Measurements from ENCODE around the gene PRKCZ. TPM values are rescaled to one million over a fixed set of nuclear protein-coding genes. Genes with fewer than 3 reads are reported as not detected.

The PRKCZ gene
- total RNA-seq, 1 experiment from 2014 or later, result not detected

DNA sequence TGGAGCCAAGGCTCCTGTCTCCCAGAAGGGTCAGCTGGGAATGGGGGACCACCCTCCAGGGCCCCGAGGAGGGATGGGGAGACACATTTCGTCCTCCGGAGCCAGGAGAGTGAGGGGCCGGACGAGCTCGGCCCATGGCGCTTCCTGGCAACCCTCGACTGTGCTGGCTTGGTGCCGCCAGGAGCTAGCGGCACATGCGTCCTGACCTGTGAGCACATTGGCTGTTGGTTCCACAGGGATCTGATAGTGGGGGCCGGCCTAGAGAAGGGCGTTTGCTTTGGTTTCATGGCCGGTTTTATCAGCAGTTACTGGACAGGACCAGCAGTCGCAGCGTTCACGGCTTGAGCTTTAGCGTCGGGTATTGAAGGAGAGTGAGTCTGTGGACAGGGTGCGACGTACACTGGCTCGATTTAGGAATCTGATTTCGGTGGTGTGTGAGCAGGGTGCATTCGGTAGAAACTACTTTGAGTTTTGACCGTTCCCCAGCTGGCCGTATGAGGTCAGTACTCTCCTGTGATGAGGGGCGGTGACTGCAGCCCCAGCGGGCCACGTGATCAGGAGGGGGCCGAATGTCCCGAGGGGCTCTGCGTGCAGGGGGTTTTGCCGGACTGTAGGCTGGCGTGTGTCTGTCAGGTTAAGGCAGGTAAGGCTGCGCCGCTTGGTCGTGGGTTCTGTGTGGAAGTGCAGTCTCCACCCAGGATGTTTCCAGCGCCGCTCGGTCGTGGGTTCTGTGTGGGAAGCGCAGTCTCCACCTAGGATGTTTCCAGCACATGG, 125.7 kb downstream of the PRKCZ start:
- no peak for DNase-seq (ENCODE audit: low read depth)

- no peak for DNase-seq (ENCODE audit: low read depth)
Observed at GRCh38 chr1:2176615-2177014, 126.4 kb downstream of the PRKCZ start.

- no peak for DNase-seq (ENCODE audit: low read depth)
Observed at GRCh38 chr1:2177541-2177940, 127.3 kb downstream of the PRKCZ start.

DNA sequence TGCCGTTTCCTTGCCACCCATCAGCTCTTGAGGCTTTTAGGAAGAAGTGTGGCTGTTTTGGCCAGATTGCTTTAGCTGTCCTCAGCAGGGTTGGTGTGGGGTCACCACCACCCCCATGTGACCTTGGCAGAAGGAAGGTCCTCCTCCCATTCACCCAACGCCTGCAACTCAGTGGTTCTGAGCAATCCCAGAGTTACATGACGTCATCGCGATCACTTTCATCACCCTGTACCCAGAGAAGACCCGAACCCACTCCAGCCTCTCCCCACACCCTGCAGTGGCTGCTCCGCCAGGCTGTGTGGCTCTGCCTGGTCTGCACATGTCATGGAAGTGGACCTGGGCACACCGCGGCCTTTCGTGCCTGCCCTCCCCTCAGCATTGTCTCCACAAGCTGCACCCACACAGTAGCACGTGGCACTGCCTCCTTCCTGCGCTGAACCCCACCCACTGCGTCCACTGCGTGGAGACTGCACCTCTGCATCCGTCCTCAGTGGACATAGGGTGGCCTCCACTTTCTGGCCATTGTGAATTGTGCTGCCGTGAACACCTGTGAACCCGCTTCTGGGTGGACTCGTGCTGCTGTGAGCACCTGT, 127.8 kb downstream of the PRKCZ start:
- no peak for DNase-seq (ENCODE audit: low read depth)

DNA sequence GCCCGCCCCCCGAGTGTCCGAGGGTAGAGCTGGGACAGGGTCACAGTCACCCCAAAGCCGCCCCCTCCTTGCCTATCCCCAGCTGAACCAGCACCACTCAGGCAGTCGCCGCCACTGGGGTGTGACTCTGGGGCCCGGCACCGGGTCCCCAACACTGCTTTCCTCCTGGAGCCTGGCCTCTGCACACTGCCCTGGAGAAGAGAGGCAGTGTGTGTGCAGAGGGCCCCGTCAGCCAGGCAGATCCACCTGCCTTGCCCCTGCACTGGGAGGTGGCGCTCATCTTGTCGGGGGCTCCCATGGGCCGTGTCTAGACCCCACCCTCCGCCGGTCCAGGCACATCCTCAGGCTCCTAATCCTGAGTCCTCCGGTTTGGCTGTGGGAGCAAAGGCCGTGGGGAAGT, 128.7 kb downstream of the PRKCZ start:
- DNase-seq (ENCODE audit: low read depth), result no peak

DNA sequence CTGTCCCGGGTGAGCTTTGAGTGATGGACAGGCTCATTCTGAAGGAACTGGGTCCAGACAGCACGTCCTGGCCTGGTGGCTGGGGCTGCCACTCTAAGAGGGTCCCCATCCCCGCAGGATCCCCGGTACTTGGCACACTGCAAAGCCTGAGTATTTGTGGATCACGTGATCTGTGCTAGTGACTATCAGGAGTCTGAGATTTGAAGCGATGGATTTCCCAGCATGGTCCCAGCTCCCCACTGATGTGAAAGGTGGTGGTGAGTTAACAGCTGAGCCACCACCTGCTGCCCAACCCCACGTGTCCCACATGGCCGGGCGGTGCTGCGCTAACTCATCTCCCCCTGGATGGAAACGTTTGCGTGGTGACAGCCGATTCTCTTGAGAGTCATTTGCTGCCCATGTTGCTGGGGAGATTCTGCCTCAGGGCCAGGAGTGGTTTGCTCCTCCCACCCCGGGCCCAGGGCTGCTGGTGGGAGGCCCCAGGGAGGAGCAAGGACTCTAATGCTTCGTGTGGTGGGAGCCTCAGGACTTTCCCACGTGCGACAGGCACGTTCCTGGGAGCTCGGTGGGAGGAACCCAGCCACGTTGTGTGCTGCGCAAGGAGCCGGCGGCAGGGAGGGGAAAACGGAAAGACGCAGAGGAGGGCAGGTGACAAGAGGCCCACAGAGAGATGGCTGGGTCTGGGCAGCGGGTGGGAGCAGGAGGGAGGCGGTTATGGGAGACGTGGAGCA, 129.2 kb downstream of the PRKCZ start:
- no peak for DNase-seq (ENCODE audit: low read depth)

- peak; percentile 88 for DNase-seq (ENCODE audit: low read depth)
Observed at GRCh38 chr1:2180297-2181245, 130.4 kb downstream of the PRKCZ start.

DNA sequence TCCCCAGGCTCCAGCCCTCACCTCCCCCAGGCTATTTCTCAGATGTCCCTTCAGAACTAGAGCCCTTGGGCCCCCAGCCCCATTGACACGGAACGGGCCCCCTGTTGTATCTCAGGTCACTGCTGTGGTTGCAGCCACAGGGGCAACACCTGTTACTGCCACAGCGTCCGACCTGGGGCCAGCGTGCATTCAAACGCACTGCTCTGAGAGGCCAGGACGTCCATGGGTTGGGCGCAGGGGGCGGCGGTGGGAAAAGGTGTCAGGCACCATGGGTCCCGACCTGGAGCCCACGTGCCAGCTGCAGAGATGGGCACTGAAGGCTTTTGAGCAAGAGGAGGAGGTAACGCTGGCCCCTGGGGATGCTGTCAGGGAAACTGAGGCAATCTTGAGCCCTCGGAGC, 131.1 kb downstream of the PRKCZ start:
- DNase-seq (ENCODE audit: low read depth), result no peak

- DNase-seq (ENCODE audit: low read depth), result no peak
Observed at GRCh38 chr1:2181752-2182151, 131.5 kb downstream of the PRKCZ start.

- DNase-seq (ENCODE audit: low read depth), result no peak
Observed at GRCh38 chr1:2182376-2182775, 132.2 kb downstream of the PRKCZ start.

DNA sequence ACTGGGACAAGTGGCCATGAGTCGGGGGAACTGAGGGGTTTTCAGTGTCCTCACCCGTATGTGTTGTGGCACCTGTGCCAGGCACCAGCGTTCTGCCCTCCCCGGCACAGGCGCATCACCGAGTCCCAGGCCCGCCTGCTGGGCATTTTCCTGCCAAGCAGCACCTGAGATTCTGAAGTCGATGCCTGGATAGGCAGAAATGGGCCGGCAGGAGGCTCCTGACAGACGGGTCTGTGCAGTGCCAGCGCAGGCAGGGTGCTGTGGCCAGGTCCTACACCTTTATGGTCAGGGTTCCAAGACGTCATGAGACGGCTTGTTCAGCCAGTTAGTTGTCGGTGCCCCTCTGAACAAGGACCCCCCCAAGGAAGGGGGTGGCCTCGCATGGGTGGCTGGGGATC, 133.7 kb downstream of the PRKCZ start:
- no peak for DNase-seq (ENCODE audit: low read depth)

GRCh38 chr1:2184531-2184930, 134.3 kb downstream of the PRKCZ start:
- no peak for DNase-seq (ENCODE audit: low read depth)

GRCh38 chr1:2184934-2185333, 134.7 kb downstream of the PRKCZ start:
- DNase-seq (ENCODE audit: low read depth), result no peak

GRCh38 chr1:2185880-2186855, 136.0 kb downstream of the PRKCZ start:
- DNase-seq (ENCODE audit: low read depth), result no peak

GRCh38 chr1:2186901-2187300, 136.7 kb downstream of the PRKCZ start:
- no peak for DNase-seq (ENCODE audit: low read depth)

DNA sequence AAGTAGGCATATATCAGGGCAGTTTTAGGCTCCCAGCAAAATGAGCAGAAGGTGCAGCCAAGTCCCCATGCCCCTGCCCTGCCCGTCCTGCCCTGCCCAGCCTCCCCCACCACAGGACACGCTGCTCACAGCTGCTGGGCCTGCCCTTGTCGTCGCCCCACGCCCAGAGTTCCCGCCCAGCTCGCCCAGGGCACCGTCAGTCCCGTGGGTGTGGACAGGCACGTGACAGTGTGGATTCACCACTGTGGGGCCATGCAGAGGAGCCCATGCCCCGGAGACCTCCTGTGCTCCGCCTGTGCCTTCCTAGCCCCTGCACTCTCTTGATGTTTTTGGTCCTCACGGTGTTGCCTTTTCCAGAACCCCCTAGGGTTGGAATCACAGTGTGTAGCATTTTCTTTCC, 137.4 kb downstream of the PRKCZ start:
- no peak for DNase-seq (ENCODE audit: low read depth)

DNA sequence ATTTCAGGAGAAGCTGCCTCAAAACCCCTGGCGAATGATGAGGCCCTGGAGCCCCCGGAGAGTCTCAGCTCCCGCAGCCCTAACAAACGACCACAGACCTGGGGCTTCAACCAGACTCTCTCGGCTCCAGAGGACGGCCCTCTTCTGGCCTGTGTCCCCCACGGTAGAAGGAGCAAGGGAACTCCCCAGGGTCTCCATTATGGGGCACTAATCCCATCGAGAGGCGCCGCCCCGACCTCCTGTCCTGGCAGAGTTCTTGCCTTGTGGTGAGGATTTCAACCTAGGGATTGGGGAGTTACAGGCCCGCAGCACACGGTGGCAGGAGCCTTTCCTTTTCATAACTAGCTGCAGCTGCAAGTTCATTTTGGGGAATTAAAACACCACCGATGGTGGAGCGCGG, 138.1 kb downstream of the PRKCZ start:
- no peak for DNase-seq (ENCODE audit: low read depth)

- peak; percentile 81 for DNase-seq (ENCODE audit: low read depth)
Observed at GRCh38 chr1:2189459-2190425, 139.5 kb downstream of the PRKCZ start.

- no peak for DNase-seq (ENCODE audit: low read depth)
Observed at GRCh38 chr1:2190491-2190976, 140.3 kb downstream of the PRKCZ start.
